Tibial nerve (tissue), 4 donors: Measurements from ENCODE around the gene MATN4. TPM values are rescaled to one million over a fixed set of nuclear protein-coding genes. Genes with fewer than 3 reads are reported as not detected.

Experiments used
- DNase-seq, 2 donors: peaks; one replicate each; pipeline ENCODE4 v3.0.0-alpha.2; 2019; ENCODE audit warnings: low spot score in 2 of 2
- H3K27ac ChIP-seq, 4 donors: fragments of 200-600 bp; sonication (generic) in 3 of 4; one replicate each; pipeline ENCODE4 v1.5.1; 2017 to 2019; ENCODE audit warnings: mild to moderate bottlenecking in 1 of 4
- H3K27me3 ChIP-seq, 2 donors: fragments of 200-600 bp; sonication (generic) in 1 of 2; one replicate each; pipeline versions ENCODE4 v1.5.1 to v1.6.0; 2017 to 2019
- H3K36me3 ChIP-seq, 3 donors: fragments of 200-600 bp; sonication (generic); one replicate each; pipeline ENCODE4 v1.5.1; 2018 to 2019
- H3K4me1 ChIP-seq, 4 donors: fragments of 200-600 bp; sonication (generic) in 3 of 4; one replicate each; pipeline ENCODE4 v1.5.1; 2017 to 2019
- H3K4me3 ChIP-seq, 4 donors: fragments of 200-600 bp; sonication (generic) in 3 of 4; one replicate each; pipeline ENCODE4 v1.5.1; 2017 to 2019; ENCODE audit warnings: mild to moderate bottlenecking in 1 of 4, moderate library complexity in 1 of 4
- H3K9me3 ChIP-seq, 4 donors: fragments of 200-600 bp; sonication (generic) in 3 of 4; one replicate each; pipeline ENCODE4 v1.5.1; 2017 to 2019
- EP300 ChIP-seq, 2 donors: sonication (generic); formaldehyde crosslinking; IDR thresholded peaks; one replicate each; pipeline ENCODE4 v1.6.1; 2017; ENCODE audit warnings: antibody characterized with exemption in 2 of 2, mild to moderate bottlenecking in 1 of 2
- POLR2A ChIP-seq, 2 donors: fragments of 450-650 bp; IDR thresholded peaks; one replicate each; pipeline ENCODE4 v1.6.1; 2017; ENCODE audit warnings: antibody characterized with exemption in 2 of 2, mild to moderate bottlenecking in 2 of 2, moderate library complexity in 2 of 2
- WGBS, 2 donors: methylation state at CpG; one replicate each; pipeline ENCODE4 v1.1.5; 2018; 5-methylcytosine and 5-hydroxymethylcytosine counted together
- total RNA-seq, 4 donors: library from RNA; depleted of rRNA; stranded (reverse); fragments of >200 nt; gene quantifications; one replicate each; pipeline ENCODE4 v1.1.0, GENCODE V29; 2016
- TF ChIP-seq, protein P1 (sequence below), 5 experiments: fragments of 200-600 bp in 3 of 5; fragments of 450-650 bp in 2 of 5; sonication (generic) in 3 of 5; IDR thresholded peaks; one replicate each; pipeline ENCODE4 v1.5.1; 2016 to 2019; ENCODE audit warnings: antibody characterized with exemption in 5 of 5, mild to moderate bottlenecking in 3 of 5, moderate library complexity in 2 of 5

Gene MATN4
- total RNA-seq, 4 donors from 2014 or later = not detected

DNA sequence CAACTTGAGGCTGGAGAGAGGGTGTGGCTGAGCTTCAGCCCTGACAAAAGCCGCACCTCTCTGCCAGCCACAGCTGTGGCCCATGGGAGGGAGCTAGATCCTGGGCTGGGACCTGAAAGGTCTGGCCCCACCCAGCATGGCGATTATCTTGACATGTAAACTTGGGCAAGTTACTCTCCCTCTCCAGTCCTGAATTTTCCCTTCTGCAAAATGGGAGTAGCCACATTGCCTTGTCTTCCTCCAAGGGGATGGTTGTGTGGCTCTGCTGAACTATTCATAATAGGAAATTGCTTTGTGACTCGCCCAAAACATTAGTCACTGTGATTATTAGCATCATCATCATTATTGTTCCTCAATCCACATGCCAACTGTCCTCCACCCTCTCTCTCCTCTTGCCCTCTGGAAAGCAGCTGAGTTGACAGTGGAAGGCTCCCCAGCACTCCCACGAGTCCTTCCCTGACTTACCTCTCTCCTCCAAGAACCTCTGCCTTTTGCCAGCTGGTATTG is 24.5 kb downstream of the MATN4 start:
- Histone ChIP-seq H3K36me3 (no peaks in the 10 kb centered on the region), H3K4me3 (no peak overlapping the region), H3K9me3 (no peaks in the 10 kb centered on the region), H3K4me1 (no peaks in the 10 kb centered on the region), H3K27ac (no peak overlapping the region), H3K27me3 (peaks cover 0 to 6% of the 10 kb centered on the region in 2 donors)
- TF ChIP-seq EP300 (IDR thresholded peaks at IDR 0.05) (no peak), POLR2A (IDR thresholded peaks at IDR 0.05) (no peak)
- TF ChIP-seq, protein P1, sequence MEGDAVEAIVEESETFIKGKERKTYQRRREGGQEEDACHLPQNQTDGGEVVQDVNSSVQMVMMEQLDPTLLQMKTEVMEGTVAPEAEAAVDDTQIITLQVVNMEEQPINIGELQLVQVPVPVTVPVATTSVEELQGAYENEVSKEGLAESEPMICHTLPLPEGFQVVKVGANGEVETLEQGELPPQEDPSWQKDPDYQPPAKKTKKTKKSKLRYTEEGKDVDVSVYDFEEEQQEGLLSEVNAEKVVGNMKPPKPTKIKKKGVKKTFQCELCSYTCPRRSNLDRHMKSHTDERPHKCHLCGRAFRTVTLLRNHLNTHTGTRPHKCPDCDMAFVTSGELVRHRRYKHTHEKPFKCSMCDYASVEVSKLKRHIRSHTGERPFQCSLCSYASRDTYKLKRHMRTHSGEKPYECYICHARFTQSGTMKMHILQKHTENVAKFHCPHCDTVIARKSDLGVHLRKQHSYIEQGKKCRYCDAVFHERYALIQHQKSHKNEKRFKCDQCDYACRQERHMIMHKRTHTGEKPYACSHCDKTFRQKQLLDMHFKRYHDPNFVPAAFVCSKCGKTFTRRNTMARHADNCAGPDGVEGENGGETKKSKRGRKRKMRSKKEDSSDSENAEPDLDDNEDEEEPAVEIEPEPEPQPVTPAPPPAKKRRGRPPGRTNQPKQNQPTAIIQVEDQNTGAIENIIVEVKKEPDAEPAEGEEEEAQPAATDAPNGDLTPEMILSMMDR (IDR thresholded peaks at IDR 0.05) = no peak
- 47 to 62% methylated on average over 4 of the region's 4 CpGs for WGBS, 2 donors
- DNase-seq = no peak

DNA sequence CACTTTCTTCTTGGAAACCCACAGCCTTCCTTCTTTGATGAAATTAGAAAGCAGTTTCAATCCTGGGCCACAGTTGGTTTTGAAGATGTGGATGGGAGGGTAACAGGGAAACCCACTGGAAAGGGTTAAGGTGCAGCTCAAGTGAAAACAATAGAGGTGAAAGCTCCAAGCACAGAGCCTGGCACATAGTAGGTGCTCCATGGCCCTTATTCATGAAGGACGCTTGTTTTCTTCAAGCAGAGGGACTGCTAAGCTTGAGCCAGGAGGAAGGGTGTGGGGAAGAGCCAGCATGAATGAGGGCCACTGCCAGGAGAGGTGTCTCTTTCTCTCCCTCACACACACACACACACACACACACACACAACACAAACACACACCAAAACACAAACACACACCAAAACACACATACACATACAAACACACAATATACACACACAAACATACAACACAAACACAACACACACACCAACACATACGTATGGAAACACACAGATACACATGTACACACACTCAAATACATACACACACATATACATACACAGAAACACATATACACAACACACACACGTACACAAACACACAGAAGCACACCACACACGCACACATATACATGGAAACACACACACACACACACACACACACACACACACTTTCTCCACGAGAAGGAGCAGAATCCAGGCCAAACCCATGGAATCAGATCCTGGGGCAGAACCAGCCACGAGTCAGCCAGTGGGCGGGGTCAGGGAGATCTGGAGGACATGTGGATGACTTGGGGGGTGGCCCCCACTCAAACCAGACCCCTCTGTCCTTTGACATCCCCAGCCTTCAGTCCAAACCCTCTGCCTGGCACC is 25.2 kb downstream of the MATN4 start:
- Histone ChIP-seq H3K9me3 (no peaks in the 10 kb centered on the region), H3K4me3 (no peak overlapping the region), H3K36me3 (no peaks in the 10 kb centered on the region), H3K27me3 (peaks cover 0 to 6% of the 10 kb centered on the region in 2 donors), H3K4me1 (no peaks in the 10 kb centered on the region), H3K27ac (no peak overlapping the region)
- WGBS, 2 donors = 62 to 74% methylated on average over 7 of the region's 7 CpGs
- no peak for TF ChIP-seq EP300 (IDR thresholded peaks at IDR 0.05)
- DNase-seq = no peak

DNA sequence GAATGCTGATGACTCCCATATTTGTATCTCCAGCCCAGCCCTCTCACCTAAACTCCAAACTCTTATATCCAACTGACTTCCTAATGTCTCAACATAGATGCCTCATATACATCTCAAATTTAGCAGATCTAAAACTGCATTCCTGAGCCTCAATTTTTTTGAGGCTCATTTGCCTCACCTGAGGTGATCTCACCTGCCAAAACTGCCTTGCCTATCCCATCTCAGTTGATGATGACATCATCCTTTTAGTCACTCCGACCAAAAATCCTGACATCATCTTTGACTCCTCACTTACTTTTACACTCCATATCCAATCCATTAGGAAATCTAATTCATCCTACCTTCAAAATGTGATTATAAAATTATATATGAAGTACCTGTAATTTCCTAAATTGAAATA is 28.1 kb downstream of the MATN4 start:
- WGBS, 2 donors = 67 to 86% methylated on average over 1 of the region's 1 CpG
- no peaks in the 10 kb centered on the region for H3K9me3 ChIP-seq
- H3K4me1 ChIP-seq = no peaks in the 10 kb centered on the region
- H3K27me3 ChIP-seq = peaks cover 0 to 6% of the 10 kb centered on the region in 2 donors
- H3K36me3 ChIP-seq = no peaks in the 10 kb centered on the region
- TF ChIP-seq, protein P1 (IDR thresholded peaks at IDR 0.05) = no peak
- no peak for TF ChIP-seq EP300 (IDR thresholded peaks at IDR 0.05)
- no peak for TF ChIP-seq POLR2A (IDR thresholded peaks at IDR 0.05)
- H3K27ac ChIP-seq = no peak overlapping the region
- no peak for DNase-seq
- H3K4me3 ChIP-seq = no peak overlapping the region

DNA sequence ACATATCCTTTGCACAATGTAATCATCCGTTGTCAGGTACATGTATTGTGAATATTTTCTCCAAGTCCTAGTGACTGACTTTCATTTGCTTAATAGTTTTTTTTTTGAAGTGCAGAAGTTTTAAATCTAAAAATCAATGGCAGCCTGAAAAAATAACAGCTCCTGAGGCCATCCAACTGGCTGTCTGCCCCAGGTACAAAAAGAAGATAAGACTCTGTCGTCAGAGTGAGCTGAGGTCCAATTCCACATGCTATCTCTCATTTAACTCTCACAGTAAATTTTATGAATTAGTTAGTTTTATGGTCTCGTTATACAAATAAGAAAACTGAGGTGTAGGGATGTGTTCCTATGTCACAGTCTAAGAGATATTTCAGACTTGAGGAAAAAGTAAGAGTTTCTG is 32.8 kb downstream of the MATN4 start:
- no peak overlapping the region for H3K4me3 ChIP-seq
- H3K36me3 ChIP-seq = no peaks in the 10 kb centered on the region
- WGBS, 2 donors = 79 to 85% methylated on average over 3 of the region's 3 CpGs
- H3K27me3 ChIP-seq = no peaks in the 10 kb centered on the region
- no peaks in the 10 kb centered on the region for H3K9me3 ChIP-seq
- DNase-seq = no peak
- H3K27ac ChIP-seq = no peak overlapping the region
- no peaks in the 10 kb centered on the region for H3K4me1 ChIP-seq
- no peak for TF ChIP-seq POLR2A (IDR thresholded peaks at IDR 0.05)
- TF ChIP-seq EP300 (IDR thresholded peaks at IDR 0.05) = no peak
- TF ChIP-seq, protein P1 (IDR thresholded peaks at IDR 0.05) = no peak

DNA sequence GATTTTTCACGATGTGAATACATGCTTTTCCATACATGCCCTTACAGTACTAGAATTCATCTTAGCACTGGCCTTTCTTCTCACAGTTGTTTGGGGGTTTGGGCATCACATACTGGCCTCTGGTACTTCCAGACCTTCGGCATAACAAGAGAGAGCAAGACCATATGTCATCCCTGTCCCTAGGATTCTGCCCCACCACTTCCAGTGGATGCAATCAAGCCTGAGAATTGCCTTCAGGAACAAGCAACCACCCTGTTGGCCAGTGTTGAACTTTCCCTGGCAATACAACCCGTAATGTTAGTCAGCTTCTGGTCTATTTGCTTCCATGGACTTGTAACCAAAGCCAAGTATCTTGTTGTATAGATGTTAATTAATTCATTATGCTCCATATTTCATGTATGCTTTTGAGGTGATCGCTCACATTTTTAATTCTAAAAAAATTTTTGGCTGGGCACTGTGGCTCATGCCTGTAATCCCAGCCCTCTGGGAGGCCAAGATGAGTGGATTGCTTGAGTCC is 38.3 kb downstream of the MATN4 start:
- Histone ChIP-seq H3K9me3 (no peaks in the 10 kb centered on the region), H3K36me3 (no peaks in the 10 kb centered on the region), H3K27me3 (no peaks in the 10 kb centered on the region), H3K4me1 (no peaks in the 10 kb centered on the region), H3K4me3 (no peak overlapping the region), H3K27ac (no peak overlapping the region)
- DNase-seq = no peak
- TF ChIP-seq, protein P1 (IDR thresholded peaks at IDR 0.05) = no peak
- TF ChIP-seq EP300 (IDR thresholded peaks at IDR 0.05) = no peak
- TF ChIP-seq POLR2A (IDR thresholded peaks at IDR 0.05) = no peak
- 80 to 92% methylated on average over 4 of the region's 4 CpGs for WGBS, 2 donors
